Thyroid gland (tissue), 4 donors: ENCODE measurements around the gene MAD1L1.
"Not testable (repeated sequence)": the region's sequence is repeated elsewhere in the genome, so short reads cannot be mapped to it uniquely, and the experiment has no call there.

ENCODE experiments used
- CTCF ChIP-seq, 6 experiments: fragments of 200-600 bp in 3 of 6; fragments of 450-650 bp in 3 of 6; sonication (generic) in 3 of 6; IDR thresholded peaks; one replicate each; pipeline ENCODE4 v1.5.1; 2016 to 2019; ENCODE audit warnings: antibody characterized with exemption in 6 of 6, mild to moderate bottlenecking in 2 of 6, inconsistent platforms in 1 of 6, moderate library complexity in 1 of 6
- POLR2A ChIP-seq, 2 donors: fragments of 450-650 bp; IDR thresholded peaks; one replicate each; pipeline ENCODE4 v1.6.1; 2017; ENCODE audit warnings: antibody characterized with exemption in 2 of 2, mild to moderate bottlenecking in 2 of 2, moderate library complexity in 1 of 2

GRCh38 chr7:2162004-2162902 lies 70.5 kb downstream of the MAD1L1 start:
- not testable (repeated sequence) for TF ChIP-seq CTCF, POLR2A (IDR thresholded peaks at IDR 0.05)
